SK-N-SH treated with all-trans-retinoic acid at 6 μM for 48 hours (cell line): Measurements from ENCODE around the gene HOXC10.

Source experiments
- ATAC-seq: fragments of 200-7000 bp; cut with Tn5 transposase; 3 replicates; pipeline ENCODE4 v1.9.1; 2020; ENCODE audit warnings: mild to moderate bottlenecking, moderate library complexity
- ARNTL ChIP-seq: fragments of 450-650 bp; formaldehyde crosslinking; IDR thresholded peaks from 2 replicates; pipeline ENCODE4 v1.5.0; 2020; ENCODE audit warnings: low read depth, mild to moderate bottlenecking, moderate library complexity, borderline replicate concordance
- BACH2 ChIP-seq: fragments of 250-450 bp; sonication (Bioruptor Pico); IDR thresholded peaks from 2 replicates; pipeline ENCODE4 v1.9.0; 2021; ENCODE audit warnings: mild to moderate bottlenecking, borderline replicate concordance
- CSDC2 ChIP-seq: fragments of 250-450 bp; sonication (Bioruptor Pico); IDR thresholded peaks from 2 replicates; pipeline ENCODE4 v1.5.0; 2020; ENCODE audit warnings: mild to moderate bottlenecking, moderate library complexity
- ESRRG ChIP-seq: fragments of 250-450 bp; sonication (Bioruptor Pico); IDR thresholded peaks from 2 replicates; pipeline ENCODE4 v1.6.1; 2021; ENCODE audit warnings: mild to moderate bottlenecking
- GLIS3 ChIP-seq: fragments of 250-450 bp; sonication (Bioruptor Pico); IDR thresholded peaks from 2 replicates; pipeline ENCODE4 v1.5.0; 2020; ENCODE audit warnings: mild to moderate bottlenecking, moderate library complexity
- ISL1 ChIP-seq: fragments of 250-450 bp; sonication (Bioruptor Pico); IDR thresholded peaks from 2 replicates; pipeline ENCODE4 v2.1.2; 2022; ENCODE audit warnings: mild to moderate bottlenecking, moderate library complexity
- OSR1 ChIP-seq: fragments of 250-450 bp; sonication (Bioruptor Pico); IDR thresholded peaks from 2 replicates; pipeline ENCODE4 v1.8.0; 2022; ENCODE audit warnings: moderate library complexity, mild to moderate bottlenecking, inconsistent platforms
- PATZ1 ChIP-seq: fragments of 250-450 bp; sonication (Bioruptor Pico); IDR thresholded peaks from 2 replicates; pipeline ENCODE4 v1.8.0; 2020; ENCODE audit warnings: mild to moderate bottlenecking, moderate library complexity, borderline replicate concordance
- PPARA ChIP-seq: fragments of 250-450 bp; sonication (Bioruptor Pico); IDR thresholded peaks from 2 replicates; pipeline ENCODE4 v1.5.0; 2020; ENCODE audit warnings: mild to moderate bottlenecking, borderline replicate concordance
- RARB ChIP-seq: fragments of 250-450 bp; sonication (Bioruptor Pico); IDR thresholded peaks from 2 replicates; pipeline ENCODE4 v1.8.0; 2021; ENCODE audit warnings: mild to moderate bottlenecking, moderate library complexity
- SNAI2 ChIP-seq: fragments of 250-450 bp; sonication (Bioruptor Pico); IDR thresholded peaks from 2 replicates; pipeline ENCODE4 v1.5.0; 2020; ENCODE audit warnings: mild to moderate bottlenecking, moderate library complexity
- TCF4 ChIP-seq: fragments of 250-450 bp; sonication (Bioruptor Pico); IDR thresholded peaks from 2 replicates; pipeline ENCODE4 v1.8.0; 2021; ENCODE audit warnings: mild to moderate bottlenecking, moderate library complexity, borderline replicate concordance
- ZC3H10 ChIP-seq: fragments of 250-450 bp; sonication (Bioruptor Pico); IDR thresholded peaks from 2 replicates; pipeline ENCODE4 v1.5.1; 2021; ENCODE audit warnings: mild to moderate bottlenecking, moderate library complexity
- ZFP30 ChIP-seq: fragments of 450-650 bp; formaldehyde crosslinking; IDR thresholded peaks from 2 replicates; pipeline ENCODE4 v1.5.0; 2022; ENCODE audit warnings: mild to moderate bottlenecking, moderate library complexity
- ZNF565 ChIP-seq: fragments of 450-650 bp; formaldehyde crosslinking; conservative IDR thresholded peaks from 2 replicates; pipeline ENCODE4 v1.5.0; 2020; ENCODE audit warnings: low read depth, mild to moderate bottlenecking, moderate library complexity
- ZNF70 ChIP-seq: fragments of 450-650 bp; formaldehyde crosslinking; IDR thresholded peaks from 2 replicates; pipeline ENCODE4 v1.5.0; 2020; ENCODE audit warnings: mild to moderate bottlenecking, moderate library complexity
- ZNF8 ChIP-seq: fragments of 450-650 bp; formaldehyde crosslinking; IDR thresholded peaks from 2 replicates; pipeline ENCODE4 v1.5.0; 2020; ENCODE audit warnings: mild to moderate bottlenecking, moderate library complexity
- TF ChIP-seq, protein P1 (sequence below): fragments of 250-450 bp; sonication (Bioruptor Pico); IDR thresholded peaks from 2 replicates; pipeline ENCODE4 v1.8.0; 2021; ENCODE audit warnings: low read depth, mild to moderate bottlenecking, moderate library complexity, borderline replicate concordance
- TF ChIP-seq, protein P2 (sequence below): fragments of 250-450 bp; sonication (Bioruptor Pico); IDR thresholded peaks from 2 replicates; pipeline ENCODE4 v1.5.1; 2020; ENCODE audit warnings: low read depth, mild to moderate bottlenecking, moderate library complexity
- TF ChIP-seq, protein P3 (sequence below): fragments of 250-450 bp; sonication (Bioruptor Pico); IDR thresholded peaks from 2 replicates; pipeline ENCODE4 v1.5.1; 2021; ENCODE audit warnings: mild to moderate bottlenecking, moderate library complexity

The HOXC10 gene

DNA sequence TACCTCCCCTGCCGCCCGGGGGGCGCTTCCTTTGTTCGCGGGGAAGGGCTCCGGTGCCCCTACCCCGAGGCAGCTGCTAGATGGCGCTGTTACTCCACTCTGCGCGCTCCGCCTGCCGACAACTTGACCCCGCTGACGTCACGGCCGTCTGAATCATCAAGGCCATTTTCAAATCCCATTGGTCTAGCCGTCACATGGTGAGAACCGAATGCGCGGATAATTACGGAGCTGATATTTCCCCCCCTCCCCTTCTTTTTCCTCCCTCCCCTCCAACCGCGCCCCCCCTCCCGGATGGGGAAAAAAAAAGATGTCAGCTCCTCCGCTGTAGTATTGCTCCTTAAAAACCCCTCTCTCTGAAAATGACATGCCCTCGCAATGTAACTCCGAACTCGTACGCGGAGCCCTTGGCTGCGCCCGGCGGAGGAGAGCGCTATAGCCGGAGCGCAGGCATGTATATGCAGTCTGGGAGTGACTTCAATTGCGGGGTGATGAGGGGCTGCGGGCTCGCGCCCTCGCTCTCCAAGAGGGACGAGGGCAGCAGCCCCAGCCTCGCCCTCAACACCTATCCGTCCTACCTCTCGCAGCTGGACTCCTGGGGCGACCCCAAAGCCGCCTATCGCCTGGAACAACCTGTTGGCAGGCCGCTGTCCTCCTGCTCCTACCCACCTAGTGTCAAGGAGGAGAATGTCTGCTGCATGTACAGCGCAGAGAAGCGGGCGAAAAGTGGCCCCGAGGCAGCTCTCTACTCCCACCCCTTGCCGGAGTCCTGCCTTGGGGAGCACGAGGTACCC is at the start of gene HOXC10:
TSS of gene HOXC10 (plus strand) at position 246 of the 791 bp plus-strand sequence. CDS start at position 360, 114 bp downstream.
- TF ChIP-seq ISL1 (no peak), BACH2 (no peak), RARB (CRISPR knock-in tag) (no peak), OSR1 (no peak), PPARA (CRISPR knock-in tag) (no peak), PATZ1 (no peak), ARNTL (CRISPR knock-in tag) (no peak)
- TF ChIP-seq, protein P1, sequence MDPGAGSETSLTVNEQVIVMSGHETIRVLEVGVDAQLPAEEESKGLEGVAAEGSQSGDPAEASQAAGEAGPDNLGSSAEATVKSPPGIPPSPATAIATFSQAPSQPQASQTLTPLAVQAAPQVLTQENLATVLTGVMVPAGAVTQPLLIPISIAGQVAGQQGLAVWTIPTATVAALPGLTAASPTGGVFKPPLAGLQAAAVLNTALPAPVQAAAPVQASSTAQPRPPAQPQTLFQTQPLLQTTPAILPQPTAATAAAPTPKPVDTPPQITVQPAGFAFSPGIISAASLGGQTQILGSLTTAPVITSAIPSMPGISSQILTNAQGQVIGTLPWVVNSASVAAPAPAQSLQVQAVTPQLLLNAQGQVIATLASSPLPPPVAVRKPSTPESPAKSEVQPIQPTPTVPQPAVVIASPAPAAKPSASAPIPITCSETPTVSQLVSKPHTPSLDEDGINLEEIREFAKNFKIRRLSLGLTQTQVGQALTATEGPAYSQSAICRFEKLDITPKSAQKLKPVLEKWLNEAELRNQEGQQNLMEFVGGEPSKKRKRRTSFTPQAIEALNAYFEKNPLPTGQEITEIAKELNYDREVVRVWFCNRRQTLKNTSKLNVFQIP (CRISPR knock-in tag) = no peak
- TF ChIP-seq, all 23 proteins: peak for 0
- peak; percentile 72 for ATAC-seq

DNA sequence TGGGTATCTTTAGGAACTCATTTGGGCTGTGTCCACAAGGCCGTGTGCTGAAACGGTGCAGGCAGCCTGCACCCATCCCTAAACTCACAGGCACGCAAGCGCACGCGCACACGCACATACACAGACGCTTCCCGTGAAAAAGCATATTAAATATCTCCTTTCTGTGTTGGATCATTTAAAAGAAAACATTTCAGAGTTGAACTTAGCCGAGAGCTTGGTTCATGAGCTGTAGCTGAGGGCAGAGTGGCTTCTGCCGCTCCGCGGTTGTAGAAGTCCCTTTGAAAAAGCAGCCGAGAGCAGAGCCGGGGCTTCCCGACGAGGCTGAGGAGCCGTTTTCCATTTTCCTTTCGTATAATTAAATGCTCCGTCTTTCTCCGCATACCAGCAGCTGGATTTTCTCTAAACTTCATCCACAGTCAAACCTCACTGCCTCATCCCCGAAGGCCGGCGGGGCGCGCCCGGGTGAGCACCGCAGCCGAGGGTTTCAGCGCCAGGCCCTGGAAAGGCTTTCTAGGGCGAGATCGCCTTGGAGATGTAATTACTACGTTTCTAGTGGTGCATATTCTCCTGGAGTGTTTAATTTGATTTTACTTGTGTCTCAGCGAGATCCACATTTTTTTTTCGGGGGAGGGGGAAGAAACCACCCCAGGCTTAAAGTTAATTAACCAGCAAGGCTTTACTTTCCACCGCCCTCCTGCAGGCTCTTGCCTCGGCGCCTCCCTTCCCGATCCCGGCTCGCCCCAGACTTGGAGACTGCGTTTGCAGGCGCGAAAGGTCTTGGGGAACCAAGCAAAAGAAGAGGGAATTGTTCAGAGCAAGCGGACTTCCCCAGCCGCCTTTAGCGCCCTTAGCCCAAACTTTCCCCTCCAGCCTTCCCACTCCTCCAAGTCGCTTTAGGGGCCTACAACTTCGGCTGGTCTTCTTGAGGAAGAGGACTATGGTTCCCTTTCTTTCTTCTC is 49.3 kb upstream of the HOXC10 start:
- TF ChIP-seq ZNF70 (CRISPR knock-in tag) = no peak
- no peak for TF ChIP-seq ZFP30 (CRISPR knock-in tag)
- no peak for TF ChIP-seq PATZ1
- TF ChIP-seq, protein P2, sequence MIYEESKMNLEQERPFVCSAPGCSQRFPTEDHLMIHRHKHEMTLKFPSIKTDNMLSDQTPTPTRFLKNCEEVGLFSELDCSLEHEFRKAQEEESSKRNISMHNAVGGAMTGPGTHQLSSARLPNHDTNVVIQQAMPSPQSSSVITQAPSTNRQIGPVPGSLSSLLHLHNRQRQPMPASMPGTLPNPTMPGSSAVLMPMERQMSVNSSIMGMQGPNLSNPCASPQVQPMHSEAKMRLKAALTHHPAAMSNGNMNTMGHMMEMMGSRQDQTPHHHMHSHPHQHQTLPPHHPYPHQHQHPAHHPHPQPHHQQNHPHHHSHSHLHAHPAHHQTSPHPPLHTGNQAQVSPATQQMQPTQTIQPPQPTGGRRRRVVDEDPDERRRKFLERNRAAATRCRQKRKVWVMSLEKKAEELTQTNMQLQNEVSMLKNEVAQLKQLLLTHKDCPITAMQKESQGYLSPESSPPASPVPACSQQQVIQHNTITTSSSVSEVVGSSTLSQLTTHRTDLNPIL (CRISPR knock-in tag) = no peak
- TF ChIP-seq BACH2 = no peak
- no peak for TF ChIP-seq TCF4 (CRISPR knock-in tag)
- no peak for TF ChIP-seq ZNF8 (CRISPR knock-in tag)
- no peak for TF ChIP-seq GLIS3 (CRISPR knock-in tag)
- TF ChIP-seq, protein P3, sequence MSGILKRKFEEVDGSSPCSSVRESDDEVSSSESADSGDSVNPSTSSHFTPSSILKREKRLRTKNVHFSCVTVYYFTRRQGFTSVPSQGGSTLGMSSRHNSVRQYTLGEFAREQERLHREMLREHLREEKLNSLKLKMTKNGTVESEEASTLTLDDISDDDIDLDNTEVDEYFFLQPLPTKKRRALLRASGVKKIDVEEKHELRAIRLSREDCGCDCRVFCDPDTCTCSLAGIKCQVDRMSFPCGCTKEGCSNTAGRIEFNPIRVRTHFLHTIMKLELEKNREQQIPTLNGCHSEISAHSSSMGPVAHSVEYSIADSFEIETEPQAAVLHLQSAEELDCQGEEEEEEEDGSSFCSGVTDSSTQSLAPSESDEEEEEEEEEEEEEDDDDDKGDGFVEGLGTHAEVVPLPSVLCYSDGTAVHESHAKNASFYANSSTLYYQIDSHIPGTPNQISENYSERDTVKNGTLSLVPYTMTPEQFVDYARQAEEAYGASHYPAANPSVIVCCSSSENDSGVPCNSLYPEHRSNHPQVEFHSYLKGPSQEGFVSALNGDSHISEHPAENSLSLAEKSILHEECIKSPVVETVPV (CRISPR knock-in tag) = no peak
- TF ChIP-seq PPARA (CRISPR knock-in tag) = no peak
- TF ChIP-seq RARB (CRISPR knock-in tag) = no peak
- TF ChIP-seq OSR1 = no peak
- TF ChIP-seq CSDC2 (CRISPR knock-in tag) = no peak
- no peak for TF ChIP-seq ZNF565 (CRISPR knock-in tag)
- no peak for TF ChIP-seq ESRRG (CRISPR knock-in tag)
- TF ChIP-seq ARNTL (CRISPR knock-in tag) = no peak
- no peak for TF ChIP-seq ZC3H10 (CRISPR knock-in tag)
- no peak for TF ChIP-seq ISL1
- TF ChIP-seq, protein P1 (CRISPR knock-in tag) = no peak
- no peak for TF ChIP-seq SNAI2 (CRISPR knock-in tag)
- ATAC-seq = peak; percentile 35
